NCI-H82 treated with DMSO at 0.1 percent for 48 hours (cell line): ENCODE results near the gene HEXA.
"Not testable (repeated sequence)": the region's sequence is repeated elsewhere in the genome, so short reads cannot be mapped to it uniquely, and the experiment has no call there.

ENCODE experiments used
- DNase-seq: peaks from one replicate; lab custom pipeline; 2025; ENCODE audit not compliant: unreplicated experiment; lab: John Stamatoyannopoulos, UW

Gene HEXA

DNA sequence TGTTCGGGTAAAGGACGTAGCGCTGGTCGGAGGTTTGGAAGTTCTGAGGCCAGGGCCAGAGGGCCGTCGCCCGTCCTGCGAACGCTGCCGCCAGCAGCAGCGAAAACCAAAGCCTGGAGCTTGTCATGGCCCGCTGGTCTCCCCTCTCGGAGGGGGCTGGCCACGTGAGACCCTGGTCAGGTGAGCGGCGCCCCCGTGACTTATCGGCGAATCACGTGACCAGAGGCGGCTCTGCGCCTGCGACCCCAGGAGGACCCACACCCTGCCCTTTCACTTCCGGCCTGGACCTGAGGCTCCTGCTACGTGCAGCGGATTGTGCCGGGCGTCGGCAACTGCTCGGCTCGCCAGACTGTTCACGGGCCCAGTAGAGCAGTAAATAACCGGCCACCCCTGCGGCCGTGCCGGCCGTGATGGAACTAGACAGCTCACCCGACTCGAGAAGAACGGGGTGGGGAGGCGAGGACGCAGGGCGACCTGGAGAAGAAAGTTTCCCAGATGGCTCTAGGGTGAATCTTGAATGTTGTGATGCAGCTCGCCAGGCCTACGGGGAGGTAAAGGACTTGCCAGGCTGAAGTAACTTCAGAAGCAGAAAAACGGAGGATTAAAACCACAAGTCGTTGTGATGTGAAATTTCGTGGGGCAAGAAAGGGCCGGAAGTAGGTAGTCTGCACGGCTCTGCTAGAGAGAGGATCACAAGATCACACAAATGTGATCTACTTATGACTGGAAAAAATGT is at the start of gene HEXA:
Gene HEXA, minus strand, starts transcription at position 169 of the 736 bp plus-strand sequence. Its CDS starts 42 bp downstream, at position 127.
- DNase-seq = peak; percentile 85

DNA sequence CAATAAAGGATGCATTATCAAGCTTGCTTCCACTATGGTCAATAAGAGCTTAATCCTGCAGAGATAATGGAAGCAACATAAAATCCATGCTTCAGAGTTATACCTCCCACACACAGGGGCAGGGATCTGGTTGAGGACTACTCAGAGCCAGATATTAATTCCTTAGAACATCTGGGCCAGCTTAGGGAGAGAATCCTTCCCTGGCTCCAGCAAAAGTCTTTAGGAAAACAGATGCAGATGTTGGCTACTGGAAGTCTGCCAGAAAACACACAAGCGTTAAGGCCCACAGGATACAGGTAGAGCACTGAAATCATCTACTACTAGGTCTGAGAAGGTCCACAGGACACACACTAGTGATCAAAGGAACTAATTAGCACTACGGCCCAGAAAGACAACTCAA is 47.4 kb upstream of the HEXA start:
- DNase-seq = no peak

DNA sequence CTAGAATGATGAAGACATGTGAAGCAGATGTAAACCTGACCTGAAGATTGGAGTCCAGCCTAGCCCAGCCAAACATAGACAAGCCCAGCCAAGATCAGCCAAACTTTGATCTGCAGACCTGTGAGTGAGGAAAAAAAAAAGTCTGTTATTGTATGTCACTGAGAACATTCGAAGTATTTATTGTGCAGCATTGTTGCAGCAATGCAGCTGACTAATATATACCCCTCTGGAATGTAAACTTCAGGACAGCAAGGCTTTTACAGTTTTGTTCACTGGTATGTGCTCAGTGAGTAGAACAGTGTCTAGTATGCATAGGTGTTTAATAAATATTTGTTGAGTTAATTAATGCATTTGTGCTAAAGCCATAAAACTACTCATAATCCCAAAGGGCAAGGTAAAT is 45.7 kb upstream of the HEXA start:
- DNase-seq = no peak

DNA sequence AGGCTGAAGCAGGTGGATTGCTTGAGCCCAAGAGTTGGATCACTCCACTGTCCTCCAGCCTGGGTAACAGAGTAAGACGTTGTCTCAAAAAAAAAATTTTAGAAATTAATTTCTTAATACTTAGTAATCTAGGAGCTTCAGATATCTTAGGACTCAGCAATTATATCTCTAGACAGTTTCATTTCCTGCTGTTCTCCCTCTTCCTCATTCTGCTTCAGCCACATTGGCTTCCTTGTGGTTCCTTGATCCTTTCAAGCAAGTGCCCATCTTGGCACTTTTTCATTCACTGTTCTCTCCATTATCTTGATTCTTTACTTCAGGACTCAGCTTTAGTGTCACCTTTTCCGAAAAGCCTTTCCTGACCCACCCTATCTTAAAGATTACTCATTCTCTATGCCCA is 44.8 kb upstream of the HEXA start:
- no peak for DNase-seq

DNA sequence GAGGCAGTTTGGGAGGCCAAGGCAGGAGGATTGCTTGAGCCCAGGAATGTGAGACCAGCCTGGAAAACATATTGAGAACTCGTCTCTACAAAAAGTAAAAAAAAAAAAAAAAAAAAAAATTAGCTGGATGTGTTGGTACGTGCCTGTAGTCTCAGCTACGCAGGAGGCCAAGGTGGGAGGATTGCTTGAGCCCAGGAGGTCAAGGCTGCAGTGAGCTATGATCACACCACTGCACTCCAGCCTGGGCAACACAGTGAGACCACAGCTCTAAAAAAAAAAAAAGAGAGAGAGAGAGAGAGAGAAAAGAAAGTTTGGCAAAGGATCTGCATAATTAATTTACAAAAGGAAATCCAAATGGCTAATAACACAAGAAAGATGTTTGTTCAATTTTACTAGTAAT is 44.0 kb upstream of the HEXA start:
- DNase-seq = not testable (repeated sequence)

DNA sequence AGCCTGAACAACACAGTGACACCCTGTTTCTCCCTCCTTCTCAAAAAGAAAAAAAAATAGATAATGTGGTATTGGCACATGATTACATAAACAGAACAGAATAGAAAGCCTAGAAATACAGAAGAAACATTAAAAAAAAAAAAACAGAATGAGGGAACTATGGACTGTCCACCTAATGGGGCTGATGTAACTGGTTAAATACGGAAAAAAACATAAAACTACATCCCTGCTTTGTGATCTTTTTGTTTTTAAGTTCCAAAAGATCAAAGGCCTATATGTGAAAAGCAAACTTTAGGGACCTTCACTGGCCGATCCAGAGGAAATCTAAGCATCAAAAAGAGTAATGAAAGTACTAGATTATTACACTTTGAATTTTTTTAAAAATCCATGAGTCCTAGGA is 39.5 kb upstream of the HEXA start:
- no peak for DNase-seq

DNA sequence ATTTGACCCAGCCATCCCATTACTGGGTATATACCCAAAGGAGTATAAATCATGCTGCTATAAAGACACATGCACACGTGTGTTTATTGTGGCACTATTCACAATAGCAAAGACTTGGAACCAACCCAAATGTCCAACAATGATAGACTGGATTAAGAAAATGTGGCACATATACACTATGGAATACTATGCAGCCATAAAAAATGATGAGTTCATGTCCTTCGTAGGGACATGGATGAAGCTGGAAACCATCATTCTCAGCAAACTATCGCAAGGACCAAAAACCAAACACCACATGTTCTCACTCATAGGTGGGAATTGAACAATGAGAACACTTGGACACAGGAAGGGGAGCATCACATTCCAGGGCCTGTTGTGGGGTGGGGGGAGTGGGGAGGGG is 37.5 kb upstream of the HEXA start:
- DNase-seq = not testable (repeated sequence)

DNA sequence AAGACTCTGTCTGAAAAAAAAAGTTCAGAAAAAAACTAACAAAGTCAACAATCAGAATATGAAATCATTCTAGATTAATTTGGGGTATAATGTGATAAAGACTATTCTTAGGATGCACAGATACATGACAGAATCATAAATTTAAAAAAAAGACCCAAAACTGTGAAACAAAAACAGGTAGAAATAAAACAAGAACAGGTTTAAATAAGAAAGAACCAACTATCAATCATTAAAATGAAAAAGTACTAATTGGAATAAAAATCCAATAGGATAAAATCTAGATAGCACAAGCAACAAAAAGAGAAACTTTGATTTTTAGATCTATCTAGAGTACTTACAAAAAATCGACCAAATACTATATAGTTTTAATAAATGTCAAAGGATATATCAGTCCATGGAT is 35.7 kb upstream of the HEXA start:
- no peak for DNase-seq

DNA sequence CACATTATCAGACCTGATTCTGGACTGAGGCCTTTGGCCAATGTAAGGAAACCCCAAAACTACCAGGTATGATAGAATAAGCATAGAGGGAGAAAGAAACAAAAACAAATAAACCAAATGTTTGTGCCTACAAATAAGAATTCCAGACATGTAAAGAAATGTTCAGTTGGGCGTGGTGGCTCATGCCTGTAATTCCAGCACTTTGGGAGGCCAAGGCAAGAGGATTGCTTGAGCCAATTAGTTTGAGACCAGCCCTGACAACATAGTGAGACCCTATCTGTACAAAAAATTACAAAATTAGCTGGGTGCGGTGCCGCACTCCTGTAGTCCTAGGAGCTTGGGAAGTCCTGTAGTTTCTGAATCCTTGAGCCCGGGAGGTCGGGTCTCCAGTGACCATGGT is 35.3 kb upstream of the HEXA start:
- no peak for DNase-seq

DNA sequence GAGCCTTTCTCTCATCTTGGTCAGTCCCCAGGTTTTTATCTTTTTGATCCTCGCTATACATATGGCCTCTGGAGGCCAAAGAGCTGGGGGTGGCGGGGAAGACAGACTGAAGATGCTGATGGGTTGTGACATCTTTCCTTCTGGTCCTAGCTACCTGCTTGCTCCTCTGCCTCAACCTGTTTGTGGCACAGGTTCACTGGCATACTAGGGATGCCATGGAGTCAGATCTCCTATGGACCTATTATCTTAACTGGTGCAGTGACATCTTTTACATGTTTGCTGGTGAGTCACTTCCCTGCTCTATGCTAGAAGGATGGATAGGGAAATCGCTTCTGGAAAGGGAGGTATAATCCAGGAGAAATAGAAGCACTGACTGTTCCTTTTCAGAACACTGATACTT is 31.1 kb upstream of the HEXA start:
- DNase-seq = no peak

DNA sequence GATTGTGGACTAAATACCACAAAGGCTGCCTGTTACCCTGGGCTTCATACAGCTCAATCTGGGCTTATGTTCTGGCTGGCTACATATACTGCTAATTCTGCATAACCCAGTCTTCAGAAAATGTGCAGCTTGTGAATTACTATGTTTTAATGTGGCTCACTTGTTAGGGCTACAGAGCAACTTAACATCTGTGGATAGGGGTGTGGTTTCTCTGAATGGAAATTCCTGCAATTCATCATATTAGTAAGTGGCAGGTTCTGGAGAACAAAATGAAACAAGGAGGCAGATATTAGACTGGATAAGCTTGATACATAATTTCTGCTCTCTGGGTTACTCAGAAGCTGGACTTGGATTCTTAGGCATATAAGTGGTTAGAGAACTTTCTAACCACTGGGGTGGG is 29.0 kb upstream of the HEXA start:
- DNase-seq = no peak

DNA sequence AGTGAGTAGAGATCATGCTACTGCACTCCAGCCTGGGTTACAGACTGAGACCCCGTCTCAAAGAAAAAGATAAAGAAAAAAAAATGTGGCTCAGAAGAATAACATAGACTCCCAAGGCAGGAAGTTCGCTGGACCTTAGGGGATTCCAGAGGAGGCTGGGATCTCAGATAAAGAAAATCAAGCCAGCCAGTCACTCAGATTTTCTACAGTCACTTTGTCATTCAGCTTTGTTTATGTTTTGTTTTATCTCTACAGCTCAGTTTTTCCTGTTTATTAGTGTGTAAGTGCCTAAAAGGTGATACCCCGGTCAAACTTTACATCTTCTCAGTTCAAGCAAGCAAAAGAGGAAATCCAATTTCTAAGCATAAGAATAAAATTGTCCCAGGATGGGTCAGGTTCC is 28.5 kb upstream of the HEXA start:
- no peak for DNase-seq

DNA sequence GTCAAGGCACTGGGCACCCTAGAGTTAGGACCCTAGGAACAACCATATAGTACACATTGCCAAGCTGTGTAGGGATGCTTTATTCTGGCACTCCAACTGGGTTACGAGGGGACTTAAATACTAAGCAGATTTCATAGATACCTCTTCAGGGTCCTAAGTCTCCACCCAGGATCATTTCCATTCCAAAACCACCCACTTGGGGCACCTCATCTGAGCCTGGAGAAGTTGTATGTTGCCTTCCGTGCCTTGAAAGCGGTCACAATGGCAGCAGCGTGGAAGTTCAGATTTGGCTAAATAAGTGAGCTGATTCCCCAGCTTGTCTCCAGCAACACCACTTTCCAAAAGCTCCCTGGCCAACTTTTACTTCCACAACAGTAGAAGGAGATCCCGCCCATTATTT is 26.9 kb upstream of the HEXA start:
- DNase-seq = no peak

DNA sequence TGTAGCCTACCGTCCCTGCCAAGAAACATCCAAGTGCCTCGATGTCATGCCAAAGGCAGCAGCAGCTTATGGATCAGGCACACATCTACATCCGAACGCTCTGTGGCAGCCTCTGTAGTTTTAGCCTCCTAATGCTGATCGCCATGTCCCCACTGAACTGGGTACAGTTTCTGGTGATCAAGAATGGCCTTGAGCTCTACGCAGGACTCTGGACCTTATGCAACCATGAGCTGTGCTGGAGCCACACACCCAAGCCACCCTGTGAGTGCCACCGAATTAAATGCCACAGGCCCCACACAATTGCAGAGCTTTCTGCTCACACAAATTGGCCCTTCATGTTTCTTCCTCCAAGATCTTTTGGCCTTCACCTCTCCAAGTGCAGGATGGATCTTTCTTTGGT is 22.8 kb upstream of the HEXA start:
- no peak for DNase-seq

DNA sequence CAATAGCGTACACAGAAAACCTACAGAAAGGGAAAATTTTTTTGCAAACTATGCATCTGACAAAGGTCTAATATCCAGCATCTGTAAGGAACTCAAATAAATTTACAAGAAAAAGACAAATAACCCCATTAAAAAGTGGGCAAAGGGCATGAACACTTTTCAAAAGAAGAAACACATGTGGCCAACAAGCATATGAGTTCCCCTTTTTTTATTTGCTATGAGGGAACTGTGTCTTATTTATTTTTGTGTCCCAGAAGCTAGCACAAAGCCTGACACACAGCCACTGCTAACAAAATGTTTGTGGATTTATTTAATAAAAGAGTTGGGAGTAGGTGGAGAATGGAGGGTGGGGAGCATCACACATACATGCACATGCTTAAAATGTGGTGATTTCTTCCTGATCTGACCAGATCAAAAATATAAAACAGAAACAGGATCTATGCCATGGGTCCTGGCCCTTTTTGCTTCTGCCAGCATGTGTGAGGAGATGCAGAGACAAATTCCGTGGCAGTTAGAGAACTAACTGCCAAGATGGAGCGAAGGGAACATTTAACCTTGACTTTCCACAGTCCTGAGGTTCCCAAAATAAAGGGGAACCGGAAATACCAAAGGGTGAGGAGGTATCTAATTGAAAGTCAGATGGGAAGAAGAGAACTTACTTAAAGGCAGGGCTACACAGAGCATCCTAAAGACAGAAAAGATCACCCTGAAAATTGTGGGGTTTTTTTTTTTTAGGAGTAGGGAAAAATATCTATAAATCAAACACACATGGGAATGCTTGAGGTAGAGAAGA is 22.2 kb upstream of the HEXA start, which contains the start of gene TMEM202:
Gene TMEM202, plus strand, starts transcription at position 510 of the 793 bp plus-strand sequence. Its CDS starts 22 bp downstream, at position 532.
- DNase-seq = no peak

DNA sequence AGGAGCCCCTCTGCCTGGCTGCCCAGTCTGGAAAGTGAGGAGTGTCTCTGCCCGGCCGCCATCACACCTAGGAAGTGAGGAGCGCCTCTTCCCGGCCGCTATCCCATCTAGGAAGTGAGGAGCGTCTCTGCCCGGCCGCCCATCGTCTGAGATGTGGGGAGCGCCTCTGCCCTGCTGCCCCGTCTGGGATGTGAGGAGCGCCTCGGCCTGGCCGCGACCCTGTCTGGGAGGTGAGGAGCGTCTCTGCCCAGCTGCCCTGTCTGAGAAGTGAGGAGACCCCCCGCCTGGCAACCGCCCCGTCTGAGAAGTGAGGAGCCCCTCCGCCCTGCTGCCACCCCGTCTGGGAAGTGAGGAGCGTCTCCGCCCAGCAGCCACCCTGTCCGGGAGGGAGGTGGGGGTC is 20.5 kb upstream of the HEXA start:
- DNase-seq = not testable (repeated sequence)

DNA sequence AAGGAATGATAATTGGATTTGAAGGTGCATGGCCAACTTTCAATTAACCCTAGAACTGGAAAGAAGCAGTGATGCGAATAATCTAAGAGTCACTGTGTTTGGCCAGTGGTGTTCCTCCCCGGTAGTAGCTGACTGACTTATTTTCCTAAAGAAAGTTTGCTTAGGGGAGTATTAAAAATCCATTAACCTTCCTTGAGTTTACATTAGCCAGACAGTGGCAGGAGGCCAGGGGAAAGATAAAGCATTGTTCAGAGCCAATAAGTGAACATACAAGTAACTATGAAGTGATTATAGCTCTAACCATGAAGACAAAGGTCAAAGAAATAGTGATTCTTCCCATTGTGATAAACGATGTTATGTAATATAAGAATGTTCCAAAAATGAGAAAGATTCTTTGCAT is 13.4 kb upstream of the HEXA start:
- DNase-seq = no peak

DNA sequence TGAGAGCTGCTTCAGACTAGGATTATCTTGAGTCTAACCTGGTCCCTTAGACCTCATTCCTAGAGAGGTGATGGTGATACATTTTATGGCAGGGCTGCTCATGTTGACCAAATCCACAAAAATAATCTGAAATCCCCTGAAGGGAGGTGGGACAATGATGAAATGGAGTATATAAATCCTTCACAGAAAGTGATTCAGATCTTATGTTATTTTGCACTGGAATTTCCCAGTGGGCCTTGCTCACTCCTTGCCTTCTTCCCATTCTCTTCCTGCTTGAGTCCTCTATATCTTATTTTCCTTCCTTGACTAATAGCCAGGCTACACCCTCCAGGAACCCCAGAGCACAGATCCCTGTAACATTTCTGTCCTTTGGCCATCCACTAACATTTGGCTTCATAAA is 11.9 kb upstream of the HEXA start:
- DNase-seq = no peak

DNA sequence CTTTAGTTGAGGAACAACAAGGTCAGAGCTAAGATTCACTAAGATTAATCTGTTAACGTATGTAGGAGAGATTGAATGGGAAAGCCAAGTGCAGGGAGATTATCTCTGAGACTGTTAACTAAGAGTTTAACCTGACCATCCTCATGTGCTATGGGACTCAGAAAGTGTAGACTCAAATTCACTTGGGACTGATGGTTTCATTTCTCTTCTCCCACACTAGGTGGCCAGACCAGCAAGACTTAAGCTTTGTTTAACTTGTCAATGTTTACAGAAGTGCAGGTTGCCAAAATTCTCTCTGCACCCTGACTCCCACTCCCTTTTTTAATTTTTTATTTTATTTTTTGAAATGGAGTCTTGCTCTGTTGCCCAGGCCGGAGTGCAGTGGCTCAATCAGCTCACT is 6.3 kb upstream of the HEXA start:
- no peak for DNase-seq

DNA sequence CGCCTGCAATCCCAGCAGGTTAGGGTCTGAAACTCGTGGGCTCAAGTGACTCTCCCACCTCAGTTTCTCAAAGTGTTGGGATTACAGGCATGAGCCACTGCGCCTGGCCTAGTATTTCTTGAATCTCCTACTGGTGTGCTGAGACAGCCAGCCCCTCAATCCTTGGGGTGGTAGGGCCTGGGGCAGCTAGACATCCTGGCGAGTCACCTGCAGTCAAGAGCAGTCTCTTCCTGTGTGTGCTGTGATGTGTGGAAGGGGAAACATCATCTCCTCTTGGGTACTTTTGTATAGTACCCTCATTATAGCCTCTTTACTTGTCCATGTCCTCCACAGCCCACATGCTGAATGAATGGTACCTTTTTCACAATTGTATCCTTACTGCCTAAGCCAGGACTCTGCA is 4.9 kb upstream of the HEXA start:
- no peak for DNase-seq

DNA sequence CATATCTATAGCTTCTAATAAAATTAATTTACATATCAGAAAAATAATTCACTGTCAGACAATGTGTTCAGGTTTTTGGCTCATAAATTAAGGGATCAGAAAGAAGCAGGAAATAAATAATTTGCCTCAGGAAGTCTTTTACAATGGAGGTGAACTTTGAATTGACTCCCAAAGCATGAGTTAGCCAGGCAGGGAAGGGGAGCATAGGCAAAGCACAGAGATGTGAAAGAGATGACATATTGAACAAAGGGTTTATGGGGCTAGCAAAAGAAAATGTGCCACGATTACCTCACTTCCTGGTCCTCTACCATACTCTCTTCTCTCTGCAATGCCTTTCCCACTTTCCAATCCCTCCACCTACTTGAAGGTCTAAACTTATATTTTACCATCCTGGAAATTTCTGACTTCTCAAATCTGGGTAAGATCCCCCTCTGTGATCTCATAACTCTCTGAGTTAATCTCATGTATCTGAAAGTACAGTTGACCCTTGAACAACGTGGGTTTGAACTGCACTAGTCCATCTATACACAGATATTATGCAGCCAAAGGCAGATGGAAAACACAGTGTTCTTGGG is 4.1 kb upstream of the HEXA start:
- DNase-seq = no peak

DNA sequence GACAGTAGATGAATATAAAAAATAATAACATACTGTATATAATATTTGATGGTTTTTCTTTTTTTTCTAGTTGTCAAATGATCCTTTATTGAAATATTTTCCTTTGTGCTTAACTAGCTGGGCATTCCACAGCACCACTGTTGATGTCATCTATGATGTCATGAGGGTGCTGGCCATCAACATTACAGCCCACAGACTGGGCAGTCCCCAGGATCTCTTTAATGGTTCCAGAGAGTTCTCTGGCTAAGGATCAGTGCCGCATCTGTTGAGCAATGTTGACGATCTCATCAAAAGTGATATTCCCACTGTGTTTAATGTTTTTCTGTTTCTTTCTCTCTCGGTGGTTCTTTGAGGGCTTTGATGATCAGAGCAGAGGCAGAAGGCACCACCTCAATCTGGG is 3.3 kb upstream of the HEXA start:
- DNase-seq = not testable (repeated sequence)
